GM21825 (cell line): Measurements from ENCODE around the gene AXL.
"Not testable (repeated sequence)": the region's sequence is repeated elsewhere in the genome, so short reads cannot be mapped to it uniquely, and the experiment has no call there.

Source experiments
- ATAC-seq: cut with Tn5 transposase; IDR thresholded peaks from one replicate; pipeline ENCODE4 v1.9.1; 2021; ENCODE audit warnings: mild to moderate bottlenecking, moderate library complexity; ENCODE audit not compliant: unreplicated experiment

The AXL gene

GRCh38 chr19:41206456-41206855, 12.6 kb upstream of the AXL start:
- ATAC-seq: no peak

DNA sequence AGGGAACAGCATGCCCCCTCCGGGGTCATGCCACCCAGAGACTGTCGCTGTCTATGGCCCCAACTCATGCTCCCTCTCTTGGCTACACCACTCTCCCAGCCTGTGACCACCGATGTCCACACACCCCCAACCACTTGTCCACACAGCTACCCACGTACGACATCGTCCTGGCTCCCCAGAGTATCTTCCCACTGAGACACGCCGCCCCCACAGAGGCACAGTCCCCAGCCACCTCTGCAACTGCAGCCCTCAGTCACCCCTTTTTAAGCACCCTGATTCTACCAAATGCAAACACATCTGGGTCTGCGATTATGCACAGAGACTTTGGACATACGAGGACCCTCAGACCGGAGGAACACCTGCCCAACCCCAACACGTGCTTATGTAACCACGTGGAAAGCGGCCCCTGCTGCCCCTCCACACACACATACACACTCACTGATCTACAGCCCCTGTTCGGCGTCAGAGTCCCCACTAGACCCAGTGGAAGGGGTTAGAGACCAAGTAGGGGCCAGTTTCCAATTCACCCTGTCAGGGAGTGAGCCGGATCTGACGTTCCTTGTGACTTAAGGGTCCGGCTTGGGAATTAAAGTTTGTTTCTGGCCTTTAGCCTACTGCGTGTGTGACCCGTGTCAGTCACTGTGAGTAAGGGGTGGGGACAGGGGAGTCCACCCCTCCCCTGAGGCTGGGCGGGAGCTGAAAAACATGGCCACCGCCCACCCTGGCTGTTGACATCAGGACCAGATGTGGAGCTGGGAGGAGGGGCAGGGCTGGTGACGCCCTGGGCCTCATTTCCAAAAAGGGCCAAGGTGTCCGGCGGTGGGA, 11.9 kb upstream of the AXL start:
- ATAC-seq: no peak

DNA sequence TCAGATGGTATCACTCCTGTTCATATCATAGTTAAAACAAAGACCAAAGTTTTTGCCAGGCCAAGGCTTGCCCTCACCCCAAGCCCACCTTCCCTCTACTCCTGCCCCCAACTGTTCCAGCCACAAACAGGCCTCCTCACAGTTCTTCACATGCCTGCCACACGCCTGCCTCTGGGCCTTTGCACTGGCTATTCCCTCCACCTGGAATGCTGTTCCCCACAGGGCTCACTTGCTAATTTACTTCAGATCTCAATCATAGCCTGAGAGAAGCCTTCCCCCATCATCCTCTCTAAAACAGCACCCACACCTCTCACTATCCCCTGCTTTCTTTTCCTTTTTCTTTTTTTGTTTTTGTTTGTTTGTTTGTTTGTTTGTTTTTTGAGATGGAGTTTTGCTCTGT, 4.9 kb upstream of the AXL start:
- ATAC-seq: no peak

DNA sequence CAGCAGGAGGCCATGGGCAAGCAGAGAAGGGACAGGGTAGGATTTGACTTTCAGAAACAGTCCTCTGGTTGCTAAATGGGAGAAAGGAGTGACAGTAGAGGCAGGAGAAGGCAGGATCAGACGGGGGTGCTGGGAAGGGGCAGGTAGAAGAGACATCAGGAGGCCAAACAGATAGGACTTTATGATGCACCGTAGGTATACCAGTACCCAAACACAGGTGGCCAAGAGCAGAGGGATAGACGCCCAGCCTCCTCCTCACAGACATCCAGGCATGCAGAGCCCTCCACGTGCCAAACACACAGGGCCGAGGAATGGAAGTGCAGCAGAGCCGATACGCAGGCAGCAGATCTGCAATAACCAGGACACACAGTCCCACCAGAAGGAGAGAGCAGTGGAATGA, 1.3 kb upstream of the AXL start:
- no peak for ATAC-seq

DNA sequence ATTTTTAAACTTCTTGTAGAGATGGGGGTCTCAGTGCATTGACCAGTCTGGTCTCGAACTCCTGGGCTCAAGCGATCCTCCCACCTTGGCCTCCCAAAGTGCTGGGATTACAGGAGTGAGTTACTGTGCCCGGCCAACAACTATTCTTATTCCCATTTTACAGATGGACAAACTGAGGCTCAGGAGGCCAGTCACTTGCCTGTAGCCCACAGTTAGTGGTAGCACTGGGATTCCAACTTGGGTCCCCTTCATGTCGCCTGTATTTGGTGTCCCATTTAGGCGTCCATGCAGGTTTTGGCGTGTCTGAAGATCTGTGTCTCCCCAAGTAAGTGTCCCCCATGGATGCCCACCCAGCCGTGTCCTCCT, 791 bp upstream of the AXL start:
- no peak for ATAC-seq

GRCh38 chr19:41219924-41220567, 1.0 kb downstream of the AXL start:
- ATAC-seq: no peak

- ATAC-seq: no peak
Measured at GRCh38 chr19:41220811-41221210, 1.8 kb downstream of the AXL start.

GRCh38 chr19:41221514-41222205, 2.6 kb downstream of the AXL start:
- ATAC-seq: no peak

DNA sequence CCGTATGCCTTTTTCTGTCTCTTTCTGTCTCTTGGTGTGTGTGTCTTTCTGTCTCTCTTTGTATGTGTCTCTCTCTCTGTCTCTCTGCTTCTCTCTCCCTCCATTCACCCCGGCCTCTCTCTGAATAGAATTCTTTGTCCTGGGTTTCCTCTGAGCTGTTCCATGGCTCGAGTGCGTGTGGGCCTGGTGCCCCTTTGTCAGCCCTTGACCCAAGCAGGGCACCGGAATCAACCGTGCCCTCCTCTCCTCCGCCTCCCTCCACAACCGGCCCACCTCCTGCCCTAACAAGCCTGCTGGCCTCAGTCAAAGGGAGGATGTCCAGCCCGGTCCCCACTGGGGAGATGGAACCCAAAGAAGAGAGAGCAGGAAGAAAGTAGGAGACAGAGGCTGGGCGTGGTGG, 3.2 kb downstream of the AXL start:
- ATAC-seq: no peak

DNA sequence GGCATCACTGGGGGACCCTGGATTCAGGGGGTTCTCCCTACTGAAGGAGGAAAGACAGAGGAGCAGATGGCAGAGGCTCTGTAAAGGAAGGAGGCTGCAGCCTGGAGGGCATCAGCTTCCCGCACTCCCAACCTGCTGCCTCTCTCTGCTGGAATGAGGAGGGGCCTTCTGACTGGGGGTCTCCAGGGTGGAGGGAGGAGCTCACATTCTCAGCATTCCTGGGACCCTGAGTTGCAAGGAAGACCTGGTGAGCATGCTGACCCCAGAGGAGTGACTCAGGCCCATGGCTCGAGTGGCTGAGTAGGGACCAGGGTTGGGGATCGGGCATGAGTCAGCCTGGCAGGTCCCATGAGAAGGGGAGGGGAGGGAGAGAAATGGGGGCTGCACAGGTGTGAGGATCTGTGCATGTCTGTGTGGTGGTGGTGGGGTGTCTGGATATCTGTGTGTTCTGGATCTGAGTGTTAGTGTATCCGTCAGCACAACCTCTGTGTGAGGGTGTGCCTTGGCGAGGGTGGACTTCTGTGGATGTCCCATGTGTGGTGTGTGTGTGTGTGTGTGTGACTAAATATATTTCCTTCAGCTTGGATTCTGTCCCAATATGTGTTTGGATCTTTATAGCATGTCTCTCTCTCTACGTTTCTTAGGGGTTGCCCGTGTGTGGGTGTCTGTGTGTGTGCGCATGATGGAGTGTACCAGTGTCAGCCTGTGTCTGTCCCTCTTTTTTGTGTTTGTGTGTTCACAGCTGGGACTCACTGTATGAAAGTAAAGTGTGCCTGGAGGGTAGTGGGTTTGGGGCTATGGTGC, 4.6 kb downstream of the AXL start:
- ATAC-seq: no peak

- no peak for ATAC-seq
Measured at GRCh38 chr19:41224632-41225031, 5.6 kb downstream of the AXL start.

DNA sequence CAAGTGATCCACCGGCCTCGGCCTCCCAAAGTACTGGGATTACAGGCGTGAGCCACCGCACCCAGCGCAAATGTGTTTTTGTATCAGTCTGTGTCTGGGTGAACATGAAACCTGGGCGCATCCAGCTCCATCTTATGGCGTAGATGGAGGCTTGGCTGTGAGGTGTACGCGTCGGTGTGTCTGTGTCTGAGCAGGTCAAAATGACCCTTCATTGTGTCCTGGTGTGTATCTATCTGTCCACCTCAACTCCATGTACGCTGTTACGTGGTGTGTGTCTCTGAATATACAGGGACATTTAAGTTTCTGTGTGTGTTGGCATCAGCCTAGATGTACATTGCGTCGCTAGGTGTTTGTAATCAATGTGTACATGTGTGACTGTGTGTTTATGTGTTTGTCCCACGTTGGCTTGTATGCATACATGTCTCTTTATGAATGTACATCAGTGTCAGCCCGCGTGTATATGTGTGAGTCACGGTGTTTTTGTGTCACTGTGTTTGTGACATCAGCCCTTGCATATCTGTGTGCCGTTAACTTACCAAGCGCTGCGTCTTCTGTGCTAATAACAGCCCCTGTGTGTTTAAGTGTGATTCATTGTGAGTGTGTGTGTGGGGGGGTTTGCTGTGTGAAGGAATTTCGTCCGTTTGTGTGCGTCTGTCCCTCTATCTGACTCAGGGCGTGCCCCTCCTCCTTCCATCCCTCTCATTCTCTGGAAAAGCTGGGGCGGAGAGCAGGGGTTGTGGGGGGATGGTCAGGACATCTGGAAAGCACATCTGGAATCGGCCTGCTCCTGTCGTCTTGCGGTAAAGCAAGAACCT, 6.4 kb downstream of the AXL start:
- no peak for ATAC-seq

DNA sequence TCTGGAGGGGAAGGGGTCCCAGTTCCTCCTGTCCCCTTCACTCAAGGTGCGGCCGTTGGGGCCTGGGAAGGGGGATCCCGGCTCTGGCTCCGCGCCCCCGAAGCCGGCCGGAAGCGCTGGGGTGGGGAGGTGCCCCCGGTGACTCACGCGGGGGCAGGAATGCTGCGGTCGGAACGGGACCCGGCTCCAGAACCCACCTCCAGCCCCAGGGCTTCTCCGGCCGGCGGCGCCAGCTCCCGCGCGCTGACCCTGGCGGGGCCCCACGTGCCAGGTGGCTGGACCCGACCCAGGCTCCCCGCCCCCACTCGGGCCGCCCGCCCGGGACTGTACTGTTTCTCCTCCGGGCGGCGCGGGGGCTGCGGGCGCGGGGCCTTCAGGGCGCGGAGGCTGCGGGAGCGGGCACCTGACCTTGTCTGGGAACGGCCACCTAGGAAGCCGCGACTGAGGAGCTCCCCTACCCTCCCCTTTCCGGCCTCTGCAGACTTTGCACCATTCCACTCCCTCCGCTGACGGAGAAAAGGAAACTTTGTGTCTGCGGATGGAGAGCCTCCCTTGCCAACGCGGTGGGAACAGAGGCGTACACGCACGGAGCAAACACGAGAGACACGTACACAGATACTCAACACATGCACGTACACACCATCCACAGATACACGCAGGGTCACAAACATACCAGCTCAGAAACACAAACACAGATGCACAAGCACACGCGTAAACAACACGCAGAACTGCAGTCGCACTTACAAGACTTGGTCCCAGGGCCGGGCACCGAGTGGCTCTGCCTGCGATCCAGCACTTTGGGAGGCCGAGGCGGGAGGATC, 7.2 kb downstream of the AXL start:
- ATAC-seq: no peak

- no peak for ATAC-seq
Measured at GRCh38 chr19:41226874-41227390, 7.9 kb downstream of the AXL start.

GRCh38 chr19:41228486-41228885, 9.5 kb downstream of the AXL start:
- no peak for ATAC-seq

DNA sequence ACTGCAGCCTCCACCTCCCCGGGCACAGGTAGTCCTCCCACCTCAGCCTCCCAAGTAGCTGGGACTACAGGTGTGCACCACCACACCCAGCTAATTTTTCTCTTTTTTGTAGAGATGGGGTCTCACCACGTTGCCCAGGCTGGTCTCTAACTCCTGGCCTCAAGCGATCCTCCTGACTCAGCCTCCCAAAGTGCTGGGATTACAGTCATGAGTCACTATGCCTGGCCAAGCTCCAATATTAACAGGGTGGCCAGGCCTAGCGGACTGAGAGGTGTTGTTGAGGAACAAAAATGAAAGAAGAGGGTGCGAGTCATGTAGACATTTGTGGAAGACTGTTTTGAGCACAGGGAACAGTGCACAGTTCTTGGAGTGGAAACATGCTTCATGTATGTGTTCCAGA, 10.3 kb downstream of the AXL start:
- not testable (repeated sequence) for ATAC-seq

DNA sequence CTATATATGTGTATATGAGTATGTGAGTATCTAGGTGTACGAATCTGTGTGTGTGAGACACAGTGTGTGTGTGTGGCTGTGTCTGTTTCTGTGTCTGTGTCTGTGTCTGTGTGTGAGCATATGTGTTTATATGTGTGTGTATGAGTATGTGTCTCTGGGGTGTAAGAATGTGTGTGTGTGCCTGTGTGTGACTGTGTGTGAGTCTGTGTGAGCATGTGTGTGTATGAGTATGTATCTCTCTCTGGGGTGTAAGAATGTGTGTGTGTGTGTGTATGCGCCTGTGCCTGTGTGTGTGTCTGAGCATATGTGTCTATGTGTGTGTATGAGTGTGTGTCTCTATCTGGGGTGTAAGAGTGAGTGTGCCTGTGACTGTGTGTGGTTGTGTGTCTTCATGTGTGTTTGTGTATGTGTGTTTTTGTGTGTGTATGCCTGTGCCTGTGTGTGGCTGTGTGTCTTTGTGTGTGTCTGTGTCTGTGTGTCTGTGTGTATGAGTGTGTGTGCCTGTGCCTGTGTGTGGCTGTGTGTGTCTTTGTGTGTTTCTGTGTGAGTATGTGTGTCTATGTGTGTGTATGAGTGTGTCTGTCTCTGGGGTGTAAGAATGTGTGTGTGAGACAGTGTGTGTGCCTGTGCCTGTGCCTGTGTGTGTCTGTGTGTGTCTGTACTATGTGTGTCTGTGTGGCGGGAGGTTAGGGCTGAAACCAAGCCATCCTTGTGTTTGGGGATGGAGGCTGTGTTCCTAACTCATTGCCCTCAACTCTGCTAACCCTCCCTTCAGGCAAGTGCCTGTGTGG, 11.2 kb downstream of the AXL start:
- ATAC-seq: no peak

GRCh38 chr19:41232686-41233085, 13.7 kb downstream of the AXL start:
- ATAC-seq: no peak
